ENCODE measurements around the gene ANKFN1.

Gene ANKFN1

GRCh38 chr17:56142781-56143180, 10.5 kb upstream of the ANKFN1 start:
- DNase-seq (ENCODE audit: low read depth): no peak
- H3K4me3 ChIP-seq (ENCODE audit: control insufficient read depth, low read depth, low read length): no peak overlapping the region
- TF ChIP-seq, protein P1, sequence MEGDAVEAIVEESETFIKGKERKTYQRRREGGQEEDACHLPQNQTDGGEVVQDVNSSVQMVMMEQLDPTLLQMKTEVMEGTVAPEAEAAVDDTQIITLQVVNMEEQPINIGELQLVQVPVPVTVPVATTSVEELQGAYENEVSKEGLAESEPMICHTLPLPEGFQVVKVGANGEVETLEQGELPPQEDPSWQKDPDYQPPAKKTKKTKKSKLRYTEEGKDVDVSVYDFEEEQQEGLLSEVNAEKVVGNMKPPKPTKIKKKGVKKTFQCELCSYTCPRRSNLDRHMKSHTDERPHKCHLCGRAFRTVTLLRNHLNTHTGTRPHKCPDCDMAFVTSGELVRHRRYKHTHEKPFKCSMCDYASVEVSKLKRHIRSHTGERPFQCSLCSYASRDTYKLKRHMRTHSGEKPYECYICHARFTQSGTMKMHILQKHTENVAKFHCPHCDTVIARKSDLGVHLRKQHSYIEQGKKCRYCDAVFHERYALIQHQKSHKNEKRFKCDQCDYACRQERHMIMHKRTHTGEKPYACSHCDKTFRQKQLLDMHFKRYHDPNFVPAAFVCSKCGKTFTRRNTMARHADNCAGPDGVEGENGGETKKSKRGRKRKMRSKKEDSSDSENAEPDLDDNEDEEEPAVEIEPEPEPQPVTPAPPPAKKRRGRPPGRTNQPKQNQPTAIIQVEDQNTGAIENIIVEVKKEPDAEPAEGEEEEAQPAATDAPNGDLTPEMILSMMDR (conservative IDR thresholded peaks at IDR 0.05; ENCODE audit: control insufficient read depth, insufficient read depth, low read depth, low read length): no peak

GRCh38 chr17:56144223-56144622, 9.1 kb upstream of the ANKFN1 start:
- no peak overlapping the region for H3K4me3 ChIP-seq (ENCODE audit: control insufficient read depth, low read depth, low read length)
- TF ChIP-seq, protein P1 (conservative IDR thresholded peaks at IDR 0.05; ENCODE audit: control insufficient read depth, insufficient read depth, low read depth, low read length): no peak
- no peak for DNase-seq (ENCODE audit: low read depth)

DNA sequence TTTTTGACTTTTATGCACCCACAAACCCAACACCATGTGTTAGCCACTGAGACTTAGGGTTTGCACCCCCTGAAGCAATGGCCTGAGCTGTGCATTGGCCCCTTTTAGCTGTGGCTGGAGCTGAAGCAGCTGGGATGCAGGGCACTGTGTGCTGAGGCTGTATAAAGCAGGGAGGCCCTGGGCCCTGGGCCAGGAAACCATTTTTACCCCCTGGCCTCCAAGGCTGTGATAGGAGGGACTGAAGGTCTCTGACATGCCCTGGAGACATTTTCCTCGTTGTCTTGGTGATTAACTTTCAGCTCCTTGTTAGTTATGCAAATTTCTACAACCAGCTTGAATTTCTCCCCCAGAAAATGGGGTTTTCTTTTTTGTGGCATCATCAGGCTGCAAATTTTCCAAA, 6.7 kb upstream of the ANKFN1 start:
- no peak overlapping the region for H3K4me3 ChIP-seq (ENCODE audit: control insufficient read depth, low read depth, low read length)
- DNase-seq (ENCODE audit: low read depth): no peak
- TF ChIP-seq, protein P1 (conservative IDR thresholded peaks at IDR 0.05; ENCODE audit: control insufficient read depth, insufficient read depth, low read depth, low read length): no peak

DNA sequence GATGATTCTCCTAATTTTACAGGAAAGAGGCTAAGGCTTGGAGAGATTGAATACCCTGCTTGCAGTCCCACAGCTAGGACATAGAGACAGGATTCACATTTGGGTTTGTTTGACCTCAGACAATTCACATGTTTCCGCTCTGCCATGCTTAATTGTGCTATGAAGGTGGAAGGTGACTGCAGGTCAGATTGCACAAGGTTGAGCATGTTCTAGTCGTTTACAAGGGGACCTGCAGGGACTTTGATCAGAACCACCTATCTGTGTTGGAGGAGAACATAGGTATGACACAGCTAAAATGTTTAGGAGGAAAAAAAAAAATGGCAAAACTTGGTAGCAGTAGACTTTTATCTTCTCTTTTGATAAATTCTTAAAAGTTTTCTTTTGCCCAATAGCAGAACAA, 4.9 kb upstream of the ANKFN1 start:
- TF ChIP-seq, protein P1 (conservative IDR thresholded peaks at IDR 0.05; ENCODE audit: control insufficient read depth, insufficient read depth, low read depth, low read length): no peak
- DNase-seq (ENCODE audit: low read depth): no peak
- H3K4me3 ChIP-seq (ENCODE audit: control insufficient read depth, low read depth, low read length): no peak overlapping the region

DNA sequence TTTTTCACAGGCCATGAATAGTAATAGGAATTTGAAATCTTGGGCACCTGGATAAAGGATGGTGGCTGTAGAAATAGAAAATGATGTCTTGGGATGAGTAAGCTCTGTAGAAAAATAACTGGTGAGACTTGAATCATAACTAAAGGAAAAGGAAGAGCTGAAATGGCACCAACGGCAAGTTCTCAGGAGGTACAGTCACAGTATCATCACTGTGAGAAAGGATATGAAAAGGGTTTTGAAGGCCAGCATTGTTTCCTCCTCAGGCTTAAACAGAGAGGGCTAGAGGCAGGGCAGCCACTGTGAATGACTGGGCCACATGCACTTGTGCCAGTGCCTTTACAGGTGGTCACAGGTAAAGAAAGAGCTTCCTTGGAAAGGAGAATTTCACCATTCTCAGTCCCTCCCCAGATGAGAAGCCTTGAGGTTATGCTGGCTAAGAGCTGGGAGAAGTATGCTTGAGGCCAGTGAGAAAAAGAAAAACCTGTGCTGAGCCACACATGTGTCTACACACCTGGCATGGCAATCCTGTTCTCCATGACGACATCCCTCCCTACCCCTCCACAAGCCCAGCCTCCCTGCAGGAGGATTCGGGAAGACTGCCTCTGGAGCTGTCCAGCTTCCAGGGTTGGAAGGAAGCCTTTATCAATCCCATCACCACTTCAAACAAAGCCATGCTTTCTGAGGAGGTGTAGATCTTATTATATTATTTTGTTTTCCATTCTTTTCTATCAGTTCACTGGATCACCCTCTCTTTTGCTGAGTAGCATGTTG, 3.8 kb upstream of the ANKFN1 start:
- DNase-seq (ENCODE audit: low read depth): no peak
- TF ChIP-seq, protein P1 (conservative IDR thresholded peaks at IDR 0.05; ENCODE audit: control insufficient read depth, insufficient read depth, low read depth, low read length): no peak
- no peak overlapping the region for H3K4me3 ChIP-seq (ENCODE audit: control insufficient read depth, low read depth, low read length)

- no peak overlapping the region for H3K4me3 ChIP-seq (ENCODE audit: control insufficient read depth, low read depth, low read length)
- TF ChIP-seq, protein P1 (conservative IDR thresholded peaks at IDR 0.05; ENCODE audit: control insufficient read depth, insufficient read depth, low read depth, low read length): no peak
- DNase-seq (ENCODE audit: low read depth): no peak
These were observed 2.6 kb upstream of the ANKFN1 start for GRCh38 chr17:56150649-56151048.

Data from fibroblast of mammary gland (primary cell).